Panc1 (cell line): Measurements from ENCODE around the gene ZNF792.

Experiments
- POLR2AphosphoS5 ChIP-seq: IDR thresholded peaks from 2 replicates; pipeline ENCODE4 v1.6.1; 2012; ENCODE audit warnings: mild to moderate bottlenecking, low read depth, low read length, moderate library complexity
- SIN3A ChIP-seq: IDR thresholded peaks from 2 replicates; pipeline ENCODE4 v1.6.1; 2012; ENCODE audit warnings: low read depth, mild to moderate bottlenecking, low read length, moderate library complexity, borderline replicate concordance; ENCODE audit not compliant: insufficient read depth
- TCF7L2 ChIP-seq: IDR thresholded peaks from 2 replicates; pipeline ENCODE4 v1.6.1; 2011; ENCODE audit warnings: mild to moderate bottlenecking, low read depth, low read length, inconsistent platforms
- TF ChIP-seq, protein P1 (sequence below): fragments of 450-650 bp; IDR thresholded peaks from 2 replicates; pipeline ENCODE4 v1.5.1; 2017; ENCODE audit warnings: mild to moderate bottlenecking
- TF ChIP-seq, protein P2 (sequence below), 2 experiments: IDR thresholded peaks; 2 replicates each; pipeline ENCODE4 v1.6.1; 2011 to 2012; ENCODE audit warnings: low read depth in 2 of 2, control low read depth in 1 of 2, low read length in 1 of 2, mild to moderate bottlenecking in 1 of 2, moderate library complexity in 1 of 2; ENCODE audit not compliant: insufficient read depth in 1 of 2

DNA sequence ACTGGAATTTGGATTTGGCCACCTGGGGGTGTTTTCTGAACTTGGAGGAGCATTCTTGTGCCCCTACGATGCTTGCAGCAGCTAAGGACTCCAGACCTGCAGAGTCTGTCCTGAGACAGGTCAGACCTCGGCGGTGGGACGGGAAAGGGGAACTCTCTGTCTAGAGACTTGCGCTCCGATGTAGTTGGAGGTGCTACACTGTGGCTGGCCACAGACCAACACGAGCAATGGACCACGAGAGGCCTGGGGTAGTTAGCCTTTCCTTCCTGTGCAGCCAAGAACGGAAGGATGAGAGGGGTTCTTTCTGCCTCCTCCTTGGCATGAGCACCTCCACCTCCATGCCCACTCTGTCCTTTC, 30.2 kb upstream of the ZNF792 start:
- TF ChIP-seq, protein P1, sequence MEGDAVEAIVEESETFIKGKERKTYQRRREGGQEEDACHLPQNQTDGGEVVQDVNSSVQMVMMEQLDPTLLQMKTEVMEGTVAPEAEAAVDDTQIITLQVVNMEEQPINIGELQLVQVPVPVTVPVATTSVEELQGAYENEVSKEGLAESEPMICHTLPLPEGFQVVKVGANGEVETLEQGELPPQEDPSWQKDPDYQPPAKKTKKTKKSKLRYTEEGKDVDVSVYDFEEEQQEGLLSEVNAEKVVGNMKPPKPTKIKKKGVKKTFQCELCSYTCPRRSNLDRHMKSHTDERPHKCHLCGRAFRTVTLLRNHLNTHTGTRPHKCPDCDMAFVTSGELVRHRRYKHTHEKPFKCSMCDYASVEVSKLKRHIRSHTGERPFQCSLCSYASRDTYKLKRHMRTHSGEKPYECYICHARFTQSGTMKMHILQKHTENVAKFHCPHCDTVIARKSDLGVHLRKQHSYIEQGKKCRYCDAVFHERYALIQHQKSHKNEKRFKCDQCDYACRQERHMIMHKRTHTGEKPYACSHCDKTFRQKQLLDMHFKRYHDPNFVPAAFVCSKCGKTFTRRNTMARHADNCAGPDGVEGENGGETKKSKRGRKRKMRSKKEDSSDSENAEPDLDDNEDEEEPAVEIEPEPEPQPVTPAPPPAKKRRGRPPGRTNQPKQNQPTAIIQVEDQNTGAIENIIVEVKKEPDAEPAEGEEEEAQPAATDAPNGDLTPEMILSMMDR, result no peak
- TF ChIP-seq POLR2AphosphoS5, result no peak
- TF ChIP-seq, protein P2, sequence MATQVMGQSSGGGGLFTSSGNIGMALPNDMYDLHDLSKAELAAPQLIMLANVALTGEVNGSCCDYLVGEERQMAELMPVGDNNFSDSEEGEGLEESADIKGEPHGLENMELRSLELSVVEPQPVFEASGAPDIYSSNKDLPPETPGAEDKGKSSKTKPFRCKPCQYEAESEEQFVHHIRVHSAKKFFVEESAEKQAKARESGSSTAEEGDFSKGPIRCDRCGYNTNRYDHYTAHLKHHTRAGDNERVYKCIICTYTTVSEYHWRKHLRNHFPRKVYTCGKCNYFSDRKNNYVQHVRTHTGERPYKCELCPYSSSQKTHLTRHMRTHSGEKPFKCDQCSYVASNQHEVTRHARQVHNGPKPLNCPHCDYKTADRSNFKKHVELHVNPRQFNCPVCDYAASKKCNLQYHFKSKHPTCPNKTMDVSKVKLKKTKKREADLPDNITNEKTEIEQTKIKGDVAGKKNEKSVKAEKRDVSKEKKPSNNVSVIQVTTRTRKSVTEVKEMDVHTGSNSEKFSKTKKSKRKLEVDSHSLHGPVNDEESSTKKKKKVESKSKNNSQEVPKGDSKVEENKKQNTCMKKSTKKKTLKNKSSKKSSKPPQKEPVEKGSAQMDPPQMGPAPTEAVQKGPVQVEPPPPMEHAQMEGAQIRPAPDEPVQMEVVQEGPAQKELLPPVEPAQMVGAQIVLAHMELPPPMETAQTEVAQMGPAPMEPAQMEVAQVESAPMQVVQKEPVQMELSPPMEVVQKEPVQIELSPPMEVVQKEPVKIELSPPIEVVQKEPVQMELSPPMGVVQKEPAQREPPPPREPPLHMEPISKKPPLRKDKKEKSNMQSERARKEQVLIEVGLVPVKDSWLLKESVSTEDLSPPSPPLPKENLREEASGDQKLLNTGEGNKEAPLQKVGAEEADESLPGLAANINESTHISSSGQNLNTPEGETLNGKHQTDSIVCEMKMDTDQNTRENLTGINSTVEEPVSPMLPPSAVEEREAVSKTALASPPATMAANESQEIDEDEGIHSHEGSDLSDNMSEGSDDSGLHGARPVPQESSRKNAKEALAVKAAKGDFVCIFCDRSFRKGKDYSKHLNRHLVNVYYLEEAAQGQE (IDR thresholded peaks at IDR 0.05; ENCODE audit: insufficient read depth in 1 of 2, low read depth in 2 of 2, low read length in 1 of 2), result no peak
- TF ChIP-seq SIN3A, result no peak
- TF ChIP-seq TCF7L2, result no peak
